ENCODE results near the gene CMTM8.

DNA sequence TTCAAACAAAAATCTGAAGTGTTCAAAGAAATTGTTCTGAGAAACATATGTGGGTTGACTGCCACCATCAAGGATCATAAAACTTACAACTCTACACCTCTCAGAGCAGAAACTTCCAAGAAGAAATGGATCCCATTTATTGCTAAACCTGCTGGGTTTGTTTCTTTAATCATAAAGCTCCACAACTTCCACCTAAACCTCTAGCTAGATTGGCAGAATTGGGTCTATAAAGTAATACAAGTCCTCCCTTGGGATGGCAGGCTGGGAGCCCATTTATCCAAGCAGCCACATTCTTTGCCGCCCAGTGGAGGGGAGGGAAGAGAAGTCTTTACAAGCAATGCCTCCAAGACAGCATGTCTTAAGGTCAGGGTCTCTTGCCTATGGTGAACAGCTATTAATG lies 40.5 kb upstream of the CMTM8 start:
- TF ChIP-seq TAF1 (IDR thresholded peaks at IDR 0.05; ENCODE audit: low read depth, low read length) (no peak), POLR2AphosphoS5 (IDR thresholded peaks at IDR 0.05; ENCODE audit: low read depth, low read length) (no peak), POLR2A (IDR thresholded peaks at IDR 0.05; ENCODE audit: low read depth, low read length) (no peak)

Measured in GM12891 (cell line).